ENCODE data around the gene VSTM2A. TPM values are rescaled to one million over a fixed set of nuclear protein-coding genes. Genes with fewer than 3 reads are reported as not detected.

The VSTM2A gene
- total RNA-seq, 4 donors from 2014 or later: not detected

GRCh38 chr7:54546986-54547314 is 4.8 kb downstream of the VSTM2A start:
- in situ Hi-C loops (cut with MboI; ENCODE audit: low sequenced_read_pairs in 4 of 4): no loop called here
- no peak for TF ChIP-seq POLR2A (IDR thresholded peaks at IDR 0.05)
- no peak for TF ChIP-seq CTCF (IDR thresholded peaks at IDR 0.05 in 4 of 5, conservative IDR thresholded peaks at IDR 0.05 in 1 of 5)
- Histone ChIP-seq H3K4me3 (peak overlapping the region in 1 of 4 donors; percentile 2), H3K27me3 (peaks cover 39 to 43% (median 42%) of the 10 kb centered on the region in 3 donors), H3K4me1 (no peaks in the 10 kb centered on the region), H3K36me3 (no peaks in the 10 kb centered on the region), H3K27ac (no peak overlapping the region), H3K9me3 (no peaks in the 10 kb centered on the region)
- DNase-seq: no peak
- intact Hi-C loops (cut with DNase I; ENCODE audit: low total_unique reads): no loop called here
- no peak for ATAC-seq

GRCh38 chr7:54550471-54550870 is 8.3 kb downstream of the VSTM2A start:
- ATAC-seq (no peak), DNase-seq (no peak)
- no peak overlapping the region for H3K27ac ChIP-seq
- TF ChIP-seq POLR2A (IDR thresholded peaks at IDR 0.05) (no peak), CTCF (IDR thresholded peaks at IDR 0.05 in 4 of 5, conservative IDR thresholded peaks at IDR 0.05 in 1 of 5) (no peak)
- intact Hi-C loops (cut with DNase I; ENCODE audit: low total_unique reads): no loop called here
- in situ Hi-C loops (cut with MboI; ENCODE audit: low sequenced_read_pairs in 4 of 4): no loop called here
- H3K27me3 ChIP-seq: peaks cover 9 to 11% (median 9%) of the 10 kb centered on the region in 3 donors
- H3K9me3 ChIP-seq: no peaks in the 10 kb centered on the region
- H3K4me3 ChIP-seq: no peak overlapping the region
- no peaks in the 10 kb centered on the region for H3K36me3 ChIP-seq
- no peaks in the 10 kb centered on the region for H3K4me1 ChIP-seq

GRCh38 chr7:54556121-54556520 is 13.9 kb downstream of the VSTM2A start:
- Histone ChIP-seq H3K9me3 (no peaks in the 10 kb centered on the region), H3K27me3 (no peaks in the 10 kb centered on the region), H3K4me1 (no peaks in the 10 kb centered on the region), H3K36me3 (no peaks in the 10 kb centered on the region), H3K27ac (no peak overlapping the region), H3K4me3 (no peak overlapping the region)
- no peak for TF ChIP-seq POLR2A (IDR thresholded peaks at IDR 0.05)
- no peak for TF ChIP-seq CTCF (IDR thresholded peaks at IDR 0.05 in 4 of 5, conservative IDR thresholded peaks at IDR 0.05 in 1 of 5)
- ATAC-seq (no peak), DNase-seq (no peak)
- intact Hi-C loops (cut with DNase I; ENCODE audit: low total_unique reads): no loop called here
- in situ Hi-C loops (cut with MboI; ENCODE audit: low sequenced_read_pairs in 4 of 4): no loop called here

- no peak for DNase-seq
- TF ChIP-seq POLR2A (IDR thresholded peaks at IDR 0.05) (no peak), CTCF (IDR thresholded peaks at IDR 0.05 in 4 of 5, conservative IDR thresholded peaks at IDR 0.05 in 1 of 5) (no peak)
- Histone ChIP-seq H3K36me3 (no peaks in the 10 kb centered on the region), H3K27ac (no peak overlapping the region), H3K4me3 (no peak overlapping the region), H3K9me3 (no peaks in the 10 kb centered on the region), H3K4me1 (no peaks in the 10 kb centered on the region), H3K27me3 (no peaks in the 10 kb centered on the region)
- in situ Hi-C loops (cut with MboI; ENCODE audit: low sequenced_read_pairs in 4 of 4) (no loop called here), intact Hi-C loops (cut with DNase I; ENCODE audit: low total_unique reads) (no loop called here)
- no peak for ATAC-seq
These were observed 17.2 kb downstream of the VSTM2A start for GRCh38 chr7:54559401-54559800.

- Histone ChIP-seq H3K27me3 (no peaks in the 10 kb centered on the region), H3K9me3 (no peaks in the 10 kb centered on the region), H3K27ac (no peak overlapping the region), H3K36me3 (no peaks in the 10 kb centered on the region), H3K4me1 (no peaks in the 10 kb centered on the region), H3K4me3 (no peak overlapping the region)
- no peak for ATAC-seq
- in situ Hi-C loops (cut with MboI; ENCODE audit: low sequenced_read_pairs in 4 of 4) (no loop called here), intact Hi-C loops (cut with DNase I; ENCODE audit: low total_unique reads) (no loop called here)
- DNase-seq: no peak
- no peak for TF ChIP-seq POLR2A (IDR thresholded peaks at IDR 0.05)
- TF ChIP-seq CTCF (IDR thresholded peaks at IDR 0.05 in 4 of 5, conservative IDR thresholded peaks at IDR 0.05 in 1 of 5): no peak
These were observed 18.0 kb downstream of the VSTM2A start for GRCh38 chr7:54560198-54560597.
